ENCODE measurements around the gene MCOLN1. TPM values are rescaled to one million over a fixed set of nuclear protein-coding genes. Genes with fewer than 3 reads are reported as not detected.

Gene MCOLN1
- total RNA-seq: 10 to 100 TPM; 17.8 to 26.5 TPM

DNA sequence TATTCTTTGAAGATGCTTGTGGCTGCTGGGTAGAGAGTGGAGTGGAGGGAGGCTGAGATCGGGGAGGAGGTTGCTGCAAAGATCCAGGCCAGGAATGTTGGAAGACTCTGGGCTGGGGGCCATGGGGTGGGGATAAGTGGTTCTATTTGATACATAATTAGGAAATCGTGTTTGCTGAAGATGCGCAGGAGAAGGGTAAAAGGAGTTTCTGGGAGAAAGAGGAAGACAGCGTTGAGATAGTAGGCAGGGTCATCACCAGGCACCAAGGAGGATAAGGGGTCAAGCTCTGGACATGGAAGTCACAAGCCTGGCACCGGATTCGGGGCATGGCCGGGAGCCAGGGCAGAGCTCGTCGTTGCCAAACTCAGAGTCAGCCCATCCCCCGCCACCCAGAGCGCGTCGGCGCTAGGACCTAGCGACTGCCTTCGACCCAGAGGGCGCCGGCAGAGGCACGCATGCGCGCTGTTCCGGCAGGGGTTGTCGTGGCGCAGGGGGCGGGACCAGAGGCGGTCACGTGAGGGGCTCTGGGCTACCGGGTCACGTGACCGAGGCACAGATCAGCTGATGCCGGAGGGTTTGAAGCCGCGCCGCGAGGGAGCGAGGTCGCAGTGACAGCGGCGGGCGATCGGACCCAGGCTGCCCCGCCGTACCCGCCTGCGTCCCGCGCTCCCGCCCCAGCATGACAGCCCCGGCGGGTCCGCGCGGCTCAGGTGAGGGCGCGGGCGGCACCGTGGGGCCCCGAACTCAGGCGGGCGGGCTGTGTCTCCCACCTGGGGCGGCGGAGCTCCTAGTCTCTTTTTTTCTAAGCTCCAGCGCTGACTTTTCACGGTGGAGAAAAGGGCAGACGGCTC, at the start of gene MCOLN1:
Gene MCOLN1 (plus strand): TSS at position 553 of the 851 bp plus-strand sequence. CDS start 127 bp downstream, at position 680.
- intact Hi-C loops (cut with DNase I): no loop called here

DNA sequence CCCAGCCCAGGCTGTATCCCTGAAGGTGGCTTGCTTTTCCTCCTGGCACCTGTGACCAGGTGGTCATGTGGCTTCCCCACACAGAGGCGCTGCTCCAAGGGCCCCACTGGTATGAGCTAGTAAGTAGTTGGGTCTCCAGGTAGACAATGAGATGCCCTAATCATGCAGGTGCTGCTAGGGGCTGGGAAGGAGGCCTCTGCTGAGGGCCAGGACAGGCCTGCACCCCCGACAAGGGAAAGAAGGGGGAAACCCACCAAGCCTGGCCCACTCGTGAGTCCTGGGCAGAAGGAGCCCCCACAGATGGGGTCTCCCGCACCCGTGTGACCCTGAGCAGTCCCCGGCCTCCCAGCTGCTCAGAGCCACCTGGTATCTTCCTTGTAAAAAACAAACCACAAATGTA, 46.8 kb upstream of the MCOLN1 start:
- no peak for DNase-seq
- Histone ChIP-seq H3K27ac (no peak overlapping the region), H3K27me3 (no peaks in the 10 kb centered on the region), H3K9ac (ENCODE audit: low read depth in 2 of 2, low read length in 2 of 2) (no peak overlapping the region), H3K4me1 (no peaks in the 10 kb centered on the region), H3K4me3 (no peak overlapping the region), H3K36me3 (no peaks in the 10 kb centered on the region), H3K9me3 (no peaks in the 10 kb centered on the region)
- TF ChIP-seq, protein P1, sequence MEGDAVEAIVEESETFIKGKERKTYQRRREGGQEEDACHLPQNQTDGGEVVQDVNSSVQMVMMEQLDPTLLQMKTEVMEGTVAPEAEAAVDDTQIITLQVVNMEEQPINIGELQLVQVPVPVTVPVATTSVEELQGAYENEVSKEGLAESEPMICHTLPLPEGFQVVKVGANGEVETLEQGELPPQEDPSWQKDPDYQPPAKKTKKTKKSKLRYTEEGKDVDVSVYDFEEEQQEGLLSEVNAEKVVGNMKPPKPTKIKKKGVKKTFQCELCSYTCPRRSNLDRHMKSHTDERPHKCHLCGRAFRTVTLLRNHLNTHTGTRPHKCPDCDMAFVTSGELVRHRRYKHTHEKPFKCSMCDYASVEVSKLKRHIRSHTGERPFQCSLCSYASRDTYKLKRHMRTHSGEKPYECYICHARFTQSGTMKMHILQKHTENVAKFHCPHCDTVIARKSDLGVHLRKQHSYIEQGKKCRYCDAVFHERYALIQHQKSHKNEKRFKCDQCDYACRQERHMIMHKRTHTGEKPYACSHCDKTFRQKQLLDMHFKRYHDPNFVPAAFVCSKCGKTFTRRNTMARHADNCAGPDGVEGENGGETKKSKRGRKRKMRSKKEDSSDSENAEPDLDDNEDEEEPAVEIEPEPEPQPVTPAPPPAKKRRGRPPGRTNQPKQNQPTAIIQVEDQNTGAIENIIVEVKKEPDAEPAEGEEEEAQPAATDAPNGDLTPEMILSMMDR (IDR thresholded peaks at IDR 0.05): no peak
- intact Hi-C loops (cut with DNase I): no loop called here

More for the DNA sequence above, at the start of gene MCOLN1:
- Histone ChIP-seq H3K27me3 (no peaks in the 10 kb centered on the region), H3K9me3 (no peaks in the 10 kb centered on the region), H3K27ac (peak within 1 kb of the TSS; percentile 0), H3K9ac (ENCODE audit: low read depth in 2 of 2, low read length in 2 of 2) (peak within 1 kb of the TSS; percentile 46 to 72), H3K36me3 (no peaks in the 10 kb centered on the region), H3K4me3 (peak within 1 kb of the TSS; percentile 95), H3K4me1 (peaks cover 10% of the 10 kb centered on the region)
- peak; percentile 99 for DNase-seq
- TF ChIP-seq, protein P1 (IDR thresholded peaks at IDR 0.05): no peak

DNA sequence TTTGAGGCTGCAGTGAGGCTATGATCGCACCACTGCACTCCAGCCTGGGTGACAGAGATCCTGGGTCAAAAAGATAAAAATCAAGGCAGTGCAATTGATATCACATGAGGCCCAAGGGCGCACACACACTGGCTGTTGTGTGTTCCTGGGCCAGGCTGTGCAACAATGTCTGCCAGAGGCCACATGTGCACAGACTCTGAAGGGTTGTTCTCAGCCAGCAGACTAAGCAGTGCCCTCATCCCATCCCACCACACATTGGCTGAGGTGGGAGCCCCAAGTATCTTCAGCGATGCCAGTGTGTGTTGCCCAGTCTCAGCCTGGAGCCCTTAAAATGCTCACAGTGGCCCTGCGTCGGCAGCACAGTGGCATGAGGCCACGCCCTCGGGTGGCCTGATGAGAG, 46.2 kb upstream of the MCOLN1 start:
- TF ChIP-seq, protein P1 (IDR thresholded peaks at IDR 0.05): no peak
- Histone ChIP-seq H3K27ac (no peak overlapping the region), H3K4me3 (no peak overlapping the region), H3K4me1 (no peaks in the 10 kb centered on the region), H3K36me3 (no peaks in the 10 kb centered on the region), H3K27me3 (no peaks in the 10 kb centered on the region), H3K9me3 (no peaks in the 10 kb centered on the region), H3K9ac (ENCODE audit: low read depth in 2 of 2, low read length in 2 of 2) (no peak overlapping the region)
- no peak for DNase-seq
- intact Hi-C loops (cut with DNase I): no loop called here

DNA sequence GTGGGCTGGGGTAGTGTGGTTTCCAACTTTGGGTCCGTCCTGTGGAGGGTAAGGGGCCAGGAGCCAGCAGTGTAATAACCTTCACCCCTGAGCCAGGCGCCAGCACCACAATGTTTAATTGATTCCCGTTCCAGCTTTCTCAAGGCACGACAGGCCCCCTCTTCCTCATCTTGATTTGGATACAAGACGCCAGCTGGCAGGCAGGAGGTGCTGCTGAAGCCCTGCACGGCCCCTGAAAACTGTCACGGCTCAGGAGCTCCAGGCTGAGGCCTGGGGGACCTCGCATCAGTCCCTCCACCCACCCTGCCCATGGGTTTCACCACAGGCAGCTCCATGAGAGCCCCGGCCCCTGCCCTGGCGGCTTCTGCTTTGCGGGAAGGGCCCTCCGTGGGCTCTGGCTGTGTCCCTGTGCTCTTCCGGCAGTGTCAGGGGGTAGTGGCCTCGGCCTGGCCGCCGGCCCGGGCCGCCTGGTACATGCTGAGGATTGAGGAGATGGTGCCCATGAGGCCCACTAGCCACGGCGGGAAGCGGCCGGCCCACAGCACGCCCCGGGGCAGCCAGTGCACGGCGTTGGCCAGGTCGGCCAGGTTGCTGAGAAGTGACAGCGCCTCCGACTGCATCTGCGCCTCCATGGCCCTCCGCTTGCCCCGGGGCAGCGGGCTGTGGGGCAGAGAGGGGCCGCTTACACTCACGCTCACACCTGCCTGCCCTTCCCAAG, 45.5 kb upstream of the MCOLN1 start:
- Histone ChIP-seq H3K4me3 (no peak overlapping the region), H3K9ac (ENCODE audit: low read depth in 2 of 2, low read length in 2 of 2) (no peak overlapping the region), H3K27ac (no peak overlapping the region), H3K36me3 (no peaks in the 10 kb centered on the region), H3K27me3 (no peaks in the 10 kb centered on the region), H3K9me3 (no peaks in the 10 kb centered on the region), H3K4me1 (no peaks in the 10 kb centered on the region)
- DNase-seq: no peak
- TF ChIP-seq, protein P1 (IDR thresholded peaks at IDR 0.05): no peak
- intact Hi-C loops (cut with DNase I): no loop called here

DNA sequence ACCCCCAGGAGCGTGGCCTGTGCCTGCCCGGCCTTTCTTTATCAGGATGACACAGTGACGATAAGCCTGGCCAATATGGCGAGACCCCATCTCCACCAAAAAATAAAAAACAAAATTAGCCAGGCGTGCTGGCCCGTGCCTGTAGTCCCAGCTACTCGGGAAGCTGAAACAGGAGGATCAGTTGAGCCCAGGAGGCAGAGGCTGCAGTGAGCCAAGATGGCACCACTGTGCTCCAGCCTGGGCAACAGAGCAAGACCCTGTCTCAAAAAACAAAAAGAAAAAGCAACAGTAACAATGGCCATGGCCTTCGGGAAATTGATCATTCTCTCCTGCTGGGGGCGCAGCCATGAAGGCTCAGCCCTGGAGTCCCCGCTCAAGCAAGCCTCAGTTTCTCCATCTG, 44.7 kb upstream of the MCOLN1 start:
- no peak overlapping the region for H3K9ac ChIP-seq (ENCODE audit: low read depth in 2 of 2, low read length in 2 of 2)
- H3K4me1 ChIP-seq: no peaks in the 10 kb centered on the region
- no peaks in the 10 kb centered on the region for H3K27me3 ChIP-seq
- DNase-seq: no peak
- no peaks in the 10 kb centered on the region for H3K36me3 ChIP-seq
- H3K4me3 ChIP-seq: no peak overlapping the region
- no peak overlapping the region for H3K27ac ChIP-seq
- TF ChIP-seq, protein P1 (IDR thresholded peaks at IDR 0.05): no peak
- intact Hi-C loops (cut with DNase I): no loop called here
- no peaks in the 10 kb centered on the region for H3K9me3 ChIP-seq
